Measurements from ENCODE around the gene LIN7A. TPM values are rescaled to one million over a fixed set of nuclear protein-coding genes. Genes with fewer than 3 reads are reported as not detected.

Gene LIN7A
- total and polyA plus RNA-seq, 4 donors: 6.0 to 20.6 (median 9.1) TPM

- Histone ChIP-seq H3K9ac (ENCODE audit: low read depth in 1 of 2, low read length in 2 of 2) (no peak overlapping the region), H3K27me3 (ENCODE audit: control insufficient read depth in 4 of 4, insufficient read depth in 4 of 4, low read length in 3 of 4) (no peaks in the 10 kb centered on the region), H3K4me3 (ENCODE audit: low read depth in 1 of 3, low read length in 3 of 3) (no peak overlapping the region), H3K4me1 (ENCODE audit: control insufficient read depth in 4 of 4, insufficient read depth in 4 of 4, low read length in 3 of 4) (no peaks in the 10 kb centered on the region), H3K27ac (ENCODE audit: low read depth in 1 of 2, low read length in 2 of 2) (no peak overlapping the region), H3K36me3 (ENCODE audit: control insufficient read depth in 4 of 4, insufficient read depth in 3 of 4, low read depth in 1 of 4, low read length in 3 of 4) (peaks cover 0 to 2% (median 0%) of the 10 kb centered on the region in 4 donors), H3K9me3 (ENCODE audit: control insufficient read depth in 4 of 4, low read length in 3 of 4) (peaks cover 0 to 6% (median 0%) of the 10 kb centered on the region in 4 donors)
- WGBS: 91% methylated on average over 4 of the region's 4 CpGs
- no peak for TF ChIP-seq REST (IDR thresholded peaks at IDR 0.05)
- no peak for TF ChIP-seq ZBTB33 (IDR thresholded peaks at IDR 0.05)
- no peak for TF ChIP-seq RXRA (IDR thresholded peaks at IDR 0.05)
- no peak for TF ChIP-seq HNF4G (IDR thresholded peaks at IDR 0.05)
- no peak for TF ChIP-seq YY1 (IDR thresholded peaks at IDR 0.05)
- TF ChIP-seq RAD21 (IDR thresholded peaks at IDR 0.05): no peak
- no peak for TF ChIP-seq SP1 (IDR thresholded peaks at IDR 0.05)
- TF ChIP-seq FOXA2 (IDR thresholded peaks at IDR 0.05): no peak
- TF ChIP-seq GABPA (IDR thresholded peaks at IDR 0.05 in 1 of 2, conservative IDR thresholded peaks at IDR 0.05 in 1 of 2): no peak
- no peak for TF ChIP-seq ATF3 (IDR thresholded peaks at IDR 0.05)
- no peak for TF ChIP-seq JUND (IDR thresholded peaks at IDR 0.05)
- no peak for TF ChIP-seq CTCF (IDR thresholded peaks at IDR 0.05; ENCODE audit: low read depth, low read length, missing input control)
- no peak for TF ChIP-seq EGR1 (IDR thresholded peaks at IDR 0.05; ENCODE audit: low read depth in 2 of 2)
- no peak for TF ChIP-seq FOXA1 (IDR thresholded peaks at IDR 0.05)
- TF ChIP-seq TAF1 (conservative IDR thresholded peaks at IDR 0.05): no peak
- TF ChIP-seq HNF4A (conservative IDR thresholded peaks at IDR 0.05): no peak
- DNase-seq (ENCODE audit: low spot score): no peak
Measured at GRCh38 chr12:80821513-80822000, 116.2 kb downstream of the LIN7A start.

- Histone ChIP-seq H3K9me3 (ENCODE audit: control insufficient read depth in 4 of 4, low read length in 3 of 4) (peaks cover 0 to 6% (median 0%) of the 10 kb centered on the region in 4 donors), H3K27ac (ENCODE audit: low read depth in 1 of 2, low read length in 2 of 2) (no peak overlapping the region), H3K4me3 (ENCODE audit: low read depth in 1 of 3, low read length in 3 of 3) (no peak overlapping the region), H3K4me1 (ENCODE audit: control insufficient read depth in 4 of 4, insufficient read depth in 4 of 4, low read length in 3 of 4) (no peaks in the 10 kb centered on the region), H3K27me3 (ENCODE audit: control insufficient read depth in 4 of 4, insufficient read depth in 4 of 4, low read length in 3 of 4) (no peaks in the 10 kb centered on the region), H3K9ac (ENCODE audit: low read depth in 1 of 2, low read length in 2 of 2) (no peak overlapping the region), H3K36me3 (ENCODE audit: control insufficient read depth in 4 of 4, insufficient read depth in 3 of 4, low read depth in 1 of 4, low read length in 3 of 4) (peaks cover 0 to 2% (median 0%) of the 10 kb centered on the region in 4 donors)
- DNase-seq (ENCODE audit: low spot score): no peak
- TF ChIP-seq ZBTB33 (IDR thresholded peaks at IDR 0.05) (no peak), FOXA2 (IDR thresholded peaks at IDR 0.05) (no peak), EGR1 (IDR thresholded peaks at IDR 0.05; ENCODE audit: low read depth in 2 of 2) (no peak), MAX (IDR thresholded peaks at IDR 0.05) (no peak), SP1 (IDR thresholded peaks at IDR 0.05) (no peak), RXRA (IDR thresholded peaks at IDR 0.05) (no peak)
Measured at GRCh38 chr12:80818878-80819277, 118.9 kb downstream of the LIN7A start.
